OCI-LY3 (cell line): ENCODE data around the gene RPS21.

Experiments
- CTCF ChIP-seq: fragments of 200-600, 300-600 bp; sonication (generic); IDR thresholded peaks from 2 replicates; pipeline ENCODE4 v1.5.1; 2014; ENCODE audit warnings: antibody characterized with exemption, low read length, low read depth
- EZH2phosphoT487 ChIP-seq: fragments of 200-600 bp; shearing (Covaris generic); IDR thresholded peaks from 2 replicates; pipeline ENCODE4 v1.6.1; 2018; ENCODE audit warnings: antibody characterized with exemption, mixed run types, low read depth

- TF ChIP-seq CTCF (no peak), EZH2phosphoT487 (no peak)
Measured at GRCh38 chr20:62371588-62372041, 15.3 kb upstream of the RPS21 start.
